Liver (tissue), 9 donors: Measurements from ENCODE around the gene GJA5. TPM values are rescaled to one million over a fixed set of nuclear protein-coding genes. Genes with fewer than 3 reads are reported as not detected.

Experiments used
- DNase-seq: peaks from one replicate; pipeline ENCODE4 v3.0.0-alpha.2; 2017; ENCODE audit warnings: low spot score
- H3K27ac ChIP-seq, 2 donors: one replicate each; pipeline ENCODE4 v1.7.0; 2013; ENCODE audit warnings: inconsistent platforms in 2 of 2, low read length in 2 of 2, control low read depth in 1 of 2, low read depth in 1 of 2, mild to moderate bottlenecking in 1 of 2
- H3K27me3 ChIP-seq, 4 donors: one replicate each; pipeline versions ENCODE4 v1.6.1 to v1.7.0; 2013; ENCODE audit warnings: low read length in 3 of 4, inconsistent platforms in 1 of 4, mild to moderate bottlenecking in 1 of 4, moderate library complexity in 1 of 4; ENCODE audit not compliant: control insufficient read depth in 4 of 4, insufficient read depth in 4 of 4
- H3K36me3 ChIP-seq, 4 donors: one replicate each; pipeline versions ENCODE4 v1.6.1 to v1.7.0; 2013; ENCODE audit warnings: low read length in 3 of 4, mild to moderate bottlenecking in 3 of 4, low read depth in 1 of 4, moderate library complexity in 1 of 4; ENCODE audit not compliant: control insufficient read depth in 4 of 4, insufficient read depth in 3 of 4
- H3K4me1 ChIP-seq, 4 donors: one replicate each; pipeline versions ENCODE4 v1.6.1 to v1.7.0; 2013; ENCODE audit warnings: low read length in 3 of 4, mild to moderate bottlenecking in 3 of 4, moderate library complexity in 1 of 4; ENCODE audit not compliant: control insufficient read depth in 4 of 4, insufficient read depth in 4 of 4
- H3K4me3 ChIP-seq, 3 donors: one replicate each; pipeline versions ENCODE4 v1.6.1 to v1.7.0; 2013; ENCODE audit warnings: low read length in 3 of 3, control low read depth in 1 of 3, low read depth in 1 of 3, mild to moderate bottlenecking in 1 of 3
- H3K9ac ChIP-seq, 2 donors: one replicate each; pipeline ENCODE4 v1.7.0; 2013; ENCODE audit warnings: low read length in 2 of 2, mild to moderate bottlenecking in 2 of 2, moderate library complexity in 2 of 2, control low read depth in 1 of 2, low read depth in 1 of 2
- H3K9me3 ChIP-seq, 4 donors: one replicate each; pipeline versions ENCODE4 v1.6.1 to v1.7.0; 2013; ENCODE audit warnings: low read length in 3 of 4; ENCODE audit not compliant: control insufficient read depth in 4 of 4
- ATF3 ChIP-seq: IDR thresholded peaks from 2 replicates; pipeline ENCODE4 v1.6.1; 2016; ENCODE audit warnings: antibody characterized with exemption
- CTCF ChIP-seq: fragments of 150-350 bp; IDR thresholded peaks from 2 replicates; pipeline ENCODE4 v1.5.1; 2017; ENCODE audit warnings: improper control_type of control experiment, low read depth, low read length; ENCODE audit not compliant: missing input control
- EGR1 ChIP-seq, 2 donors: IDR thresholded peaks; 2 replicates each; pipeline ENCODE4 v1.6.1; 2016 to 2018; ENCODE audit warnings: antibody characterized with exemption in 2 of 2, low read depth in 2 of 2
- FOXA1 ChIP-seq: IDR thresholded peaks from 2 replicates; pipeline ENCODE4 v1.6.1; 2016; ENCODE audit warnings: antibody characterized with exemption
- FOXA2 ChIP-seq: IDR thresholded peaks from 2 replicates; pipeline ENCODE4 v1.6.1; 2016; ENCODE audit warnings: antibody characterized with exemption
- HNF4A ChIP-seq, 2 donors: conservative IDR thresholded peaks; 2 replicates each; pipeline ENCODE4 v1.6.1; 2016; ENCODE audit warnings: antibody characterized with exemption in 2 of 2, mild to moderate bottlenecking in 2 of 2
- HNF4G ChIP-seq: IDR thresholded peaks from 2 replicates; pipeline ENCODE4 v1.6.1; 2016; ENCODE audit warnings: antibody characterized with exemption
- JUND ChIP-seq, 2 donors: IDR thresholded peaks; 2 replicates each; pipeline ENCODE4 v1.6.1; 2016; ENCODE audit warnings: antibody characterized with exemption in 2 of 2
- MAX ChIP-seq: IDR thresholded peaks from 2 replicates; pipeline ENCODE4 v1.6.1; 2016; ENCODE audit warnings: antibody characterized with exemption
- RAD21 ChIP-seq, 2 donors: IDR thresholded peaks; 2 replicates each; pipeline ENCODE4 v1.6.1; 2016; ENCODE audit warnings: antibody characterized with exemption in 2 of 2, mild to moderate bottlenecking in 2 of 2
- REST ChIP-seq: IDR thresholded peaks from 2 replicates; pipeline ENCODE4 v1.6.1; 2016; ENCODE audit warnings: antibody characterized with exemption, mild to moderate bottlenecking
- RXRA ChIP-seq, 2 donors: IDR thresholded peaks; 2 replicates each; pipeline ENCODE4 v1.6.1; 2017 to 2018; ENCODE audit warnings: antibody characterized with exemption in 2 of 2, mild to moderate bottlenecking in 1 of 2
- SP1 ChIP-seq: IDR thresholded peaks from 2 replicates; pipeline ENCODE4 v1.6.1; 2018; ENCODE audit warnings: antibody characterized with exemption, mild to moderate bottlenecking
- TAF1 ChIP-seq: conservative IDR thresholded peaks from 2 replicates; pipeline ENCODE4 v1.6.1; 2016; ENCODE audit warnings: antibody characterized with exemption, mild to moderate bottlenecking
- YY1 ChIP-seq: IDR thresholded peaks from 2 replicates; pipeline ENCODE4 v1.6.1; 2016; ENCODE audit warnings: antibody characterized with exemption, mild to moderate bottlenecking
- ZBTB33 ChIP-seq: IDR thresholded peaks from 2 replicates; pipeline ENCODE4 v1.6.1; 2016; ENCODE audit warnings: antibody characterized with exemption
- WGBS: extraction: QIAGEN DNeasy Blood & Tissue Kit; methylation state at CpG from one replicate; pipeline ENCODE4 v1.1.7; 2013; 5-methylcytosine and 5-hydroxymethylcytosine counted together
- polyA plus RNA-seq, 2 donors: library from polyadenylated mRNA; stranded (reverse) in 1 of 2; unstranded in 1 of 2; fragments of 200-250 nt in 1 of 2; fragments of >200 nt in 1 of 2; fragmentation: Nextera tagmentation in 1 of 2; extraction: Ambion mirVana in 1 of 2; gene quantifications; one replicate each; pipeline versions ENCODE4 v1.2.1 to v1.2.3, GENCODE V29; 2013 to 2015
- total RNA-seq, 2 donors: library from RNA; depleted of rRNA; stranded (reverse); fragments of >200 nt; gene quantifications; one replicate each; pipeline ENCODE4 v1.2.3, GENCODE V29; 2014
- donor health status: healthy.
- donor health status: healthy.
- donor health status: healthy.
- donor health status: healthy.
- donor health status: healthy.

GJA5 gene
- total and polyA plus RNA-seq, 4 donors, result 0.70 to 1.8 (median 1.3) TPM

GRCh38 chr1:147745271-147745670 is 15.1 kb downstream of the GJA5 start:
- WGBS, result 82% methylated on average over 4 of the region's 4 CpGs

More at GRCh38 chr1:147745271-147745670, 15.1 kb downstream of the GJA5 start:
- Histone ChIP-seq H3K9me3 (no peaks in the 10 kb centered on the region), H3K4me3 (no peak overlapping the region), H3K36me3 (no peaks in the 10 kb centered on the region), H3K27me3 (no peaks in the 10 kb centered on the region), H3K27ac (no peak overlapping the region), H3K4me1 (no peaks in the 10 kb centered on the region), H3K9ac (no peak overlapping the region)
- TF ChIP-seq MAX (no peak), ZBTB33 (no peak), TAF1 (no peak), CTCF (no peak), JUND (IDR thresholded peaks at IDR 0.05) (no peak), SP1 (no peak), HNF4G (no peak), RXRA (IDR thresholded peaks at IDR 0.05) (no peak), ATF3 (no peak), FOXA2 (no peak), YY1 (no peak), HNF4A (conservative IDR thresholded peaks at IDR 0.05) (no peak), RAD21 (IDR thresholded peaks at IDR 0.05) (no peak), REST (no peak), EGR1 (IDR thresholded peaks at IDR 0.05; ENCODE audit: low read depth in 2 of 2) (no peak), FOXA1 (no peak)
- no peak for DNase-seq
